ENCODE data around the gene VPS37B.
A peak's percentile ranks its signal among the peaks of the same experiment; 100 is the strongest.

VPS37B gene

DNA sequence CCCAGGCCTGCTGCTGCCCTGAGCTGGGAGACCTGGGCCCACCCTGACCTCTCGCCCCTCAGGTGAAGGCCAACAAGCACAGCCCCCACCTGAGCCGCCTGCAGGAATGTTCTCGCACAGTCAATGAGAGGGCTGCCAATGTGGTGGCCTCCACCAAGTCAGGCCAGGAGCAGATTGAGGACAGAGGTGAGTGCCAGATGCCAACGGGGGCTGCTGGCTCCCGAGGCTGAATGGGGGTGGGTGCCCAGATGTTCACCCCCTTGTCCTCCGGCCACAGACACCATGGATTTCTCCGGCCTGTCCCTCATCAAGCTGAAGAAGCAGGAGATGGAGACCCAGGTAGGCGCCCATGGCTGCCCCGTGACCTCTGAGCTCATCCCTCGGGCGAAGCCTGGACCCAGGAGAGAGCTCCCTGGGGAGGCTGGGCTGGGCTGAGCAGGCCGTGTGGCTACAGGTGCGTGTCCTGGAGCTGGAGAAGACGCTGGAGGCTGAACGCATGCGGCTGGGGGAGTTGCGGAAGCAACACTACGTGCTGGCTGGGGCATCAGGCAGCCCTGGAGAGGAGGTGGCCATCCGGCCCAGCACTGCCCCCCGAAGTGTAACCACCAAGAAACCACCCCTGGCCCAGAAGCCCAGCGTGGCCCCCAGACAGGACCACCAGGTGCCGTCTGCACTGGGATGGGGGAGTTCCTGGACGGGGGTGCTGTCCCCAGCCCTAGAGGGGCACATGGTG lies 34.9 kb downstream of the VPS37B start:
- Histone ChIP-seq H3K9ac (ENCODE audit: low read depth in 1 of 2, low read length in 2 of 2) (no peak overlapping the region), H3K9me3 (ENCODE audit: control insufficient read depth in 2 of 2, low read length in 2 of 2) (no peaks in the 10 kb centered on the region), H3K4me3 (ENCODE audit: low read length in 2 of 2) (no peak overlapping the region), H3K27me3 (ENCODE audit: control insufficient read depth in 2 of 2, insufficient read depth in 2 of 2, low read length in 2 of 2) (no peaks in the 10 kb centered on the region), H3K4me1 (ENCODE audit: control insufficient read depth in 2 of 2, insufficient read depth in 2 of 2, low read length in 2 of 2) (peaks cover 21 to 22% of the 10 kb centered on the region in 2 donors), H3K36me3 (ENCODE audit: control insufficient read depth in 2 of 2, insufficient read depth in 2 of 2, low read length in 2 of 2) (peaks cover 26 to 36% of the 10 kb centered on the region in 2 donors), H3K27ac (ENCODE audit: low read depth in 2 of 2, low read length in 2 of 2) (peak overlapping the region in 1 of 2 donors; percentile 85)

DNA sequence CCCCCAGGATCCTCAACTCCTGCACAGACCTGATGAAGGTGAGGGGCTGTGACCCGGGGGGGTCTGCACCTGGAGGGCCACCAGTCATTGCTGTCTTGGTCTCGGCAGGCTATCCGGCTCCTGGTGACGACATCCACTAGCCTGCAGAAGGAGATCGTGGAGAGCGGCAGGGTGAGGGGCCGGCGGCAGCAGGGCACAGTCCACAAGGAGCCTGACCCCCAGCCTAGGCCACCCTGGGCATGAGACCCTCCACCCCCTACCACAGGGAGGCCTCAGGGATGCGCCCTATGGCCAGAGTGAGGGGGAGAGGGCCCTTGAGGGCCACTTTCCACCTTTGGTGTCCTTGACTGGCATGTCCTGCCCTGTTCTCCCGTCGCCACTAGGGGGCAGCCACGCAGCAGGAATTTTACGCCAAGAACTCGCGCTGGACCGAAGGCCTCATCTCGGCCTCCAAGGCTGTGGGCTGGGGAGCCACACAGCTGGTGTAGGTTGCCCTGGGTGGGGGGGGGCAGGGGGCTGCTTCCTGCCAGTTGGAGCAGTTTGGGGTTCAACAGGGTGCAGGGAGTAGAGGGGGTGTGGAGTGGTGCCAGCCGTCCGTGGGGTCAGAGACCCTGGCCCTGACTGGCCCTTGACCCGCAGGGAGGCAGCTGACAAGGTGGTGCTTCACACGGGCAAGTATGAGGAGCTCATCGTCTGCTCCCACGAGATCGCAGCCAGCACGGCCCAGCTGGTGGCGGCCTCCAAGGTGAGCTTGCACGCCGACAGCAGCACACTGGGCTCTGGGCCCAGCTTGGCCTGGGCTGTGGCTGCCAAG lies 35.7 kb downstream of the VPS37B start:
- Histone ChIP-seq H3K9me3 (ENCODE audit: control insufficient read depth in 2 of 2, low read length in 2 of 2) (no peaks in the 10 kb centered on the region), H3K4me1 (ENCODE audit: control insufficient read depth in 2 of 2, insufficient read depth in 2 of 2, low read length in 2 of 2) (peaks cover 21 to 22% of the 10 kb centered on the region in 2 donors), H3K9ac (ENCODE audit: low read depth in 1 of 2, low read length in 2 of 2) (no peak overlapping the region), H3K27ac (ENCODE audit: low read depth in 2 of 2, low read length in 2 of 2) (peak overlapping the region in 1 of 2 donors; percentile 52), H3K4me3 (ENCODE audit: low read length in 2 of 2) (no peak overlapping the region), H3K36me3 (ENCODE audit: control insufficient read depth in 2 of 2, insufficient read depth in 2 of 2, low read length in 2 of 2) (peaks cover 21 to 31% of the 10 kb centered on the region in 2 donors), H3K27me3 (ENCODE audit: control insufficient read depth in 2 of 2, insufficient read depth in 2 of 2, low read length in 2 of 2) (no peaks in the 10 kb centered on the region)

DNA sequence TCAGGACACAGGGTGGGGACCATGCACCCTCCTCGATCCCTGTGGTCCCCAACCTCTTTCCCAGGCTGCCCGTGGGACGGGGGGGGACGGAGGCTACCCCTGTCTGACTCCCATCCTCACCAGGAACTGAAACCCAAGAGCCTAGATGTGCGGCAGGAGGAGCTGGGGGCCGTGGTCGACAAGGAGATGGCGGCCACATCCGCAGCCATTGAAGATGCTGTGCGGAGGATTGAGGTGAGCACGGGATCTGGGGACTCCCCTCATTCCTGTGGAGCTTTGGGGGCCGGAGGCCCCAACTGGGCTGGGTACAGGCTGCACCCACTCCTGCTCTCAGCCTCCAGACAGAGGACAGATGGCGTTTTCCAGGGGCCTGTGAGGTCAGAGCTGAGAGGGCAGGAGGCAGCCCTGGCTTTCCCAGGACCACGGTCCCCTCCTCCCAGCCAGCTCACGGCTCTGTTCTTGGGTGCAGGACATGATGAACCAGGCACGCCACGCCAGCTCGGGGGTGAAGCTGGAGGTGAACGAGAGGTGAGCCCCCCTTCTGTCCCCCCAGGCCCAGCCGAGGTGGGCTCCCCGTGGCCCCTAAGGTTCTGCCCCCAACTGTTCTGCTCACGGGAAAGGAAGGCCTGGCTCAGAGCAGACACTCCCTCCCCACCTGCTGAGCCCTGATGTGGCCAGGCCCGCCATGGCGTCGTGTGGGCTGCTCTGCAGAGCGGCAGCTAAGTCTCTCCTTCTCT lies 36.5 kb downstream of the VPS37B start:
- Histone ChIP-seq H3K9ac (ENCODE audit: low read depth in 1 of 2, low read length in 2 of 2) (no peak overlapping the region), H3K4me1 (ENCODE audit: control insufficient read depth in 2 of 2, insufficient read depth in 2 of 2, low read length in 2 of 2) (peaks cover 21 to 22% of the 10 kb centered on the region in 2 donors), H3K27me3 (ENCODE audit: control insufficient read depth in 2 of 2, insufficient read depth in 2 of 2, low read length in 2 of 2) (no peaks in the 10 kb centered on the region), H3K4me3 (ENCODE audit: low read length in 2 of 2) (no peak overlapping the region), H3K27ac (ENCODE audit: low read depth in 2 of 2, low read length in 2 of 2) (no peak overlapping the region), H3K9me3 (ENCODE audit: control insufficient read depth in 2 of 2, low read length in 2 of 2) (no peaks in the 10 kb centered on the region), H3K36me3 (ENCODE audit: control insufficient read depth in 2 of 2, insufficient read depth in 2 of 2, low read length in 2 of 2) (peaks cover 16 to 24% of the 10 kb centered on the region in 2 donors)

DNA sequence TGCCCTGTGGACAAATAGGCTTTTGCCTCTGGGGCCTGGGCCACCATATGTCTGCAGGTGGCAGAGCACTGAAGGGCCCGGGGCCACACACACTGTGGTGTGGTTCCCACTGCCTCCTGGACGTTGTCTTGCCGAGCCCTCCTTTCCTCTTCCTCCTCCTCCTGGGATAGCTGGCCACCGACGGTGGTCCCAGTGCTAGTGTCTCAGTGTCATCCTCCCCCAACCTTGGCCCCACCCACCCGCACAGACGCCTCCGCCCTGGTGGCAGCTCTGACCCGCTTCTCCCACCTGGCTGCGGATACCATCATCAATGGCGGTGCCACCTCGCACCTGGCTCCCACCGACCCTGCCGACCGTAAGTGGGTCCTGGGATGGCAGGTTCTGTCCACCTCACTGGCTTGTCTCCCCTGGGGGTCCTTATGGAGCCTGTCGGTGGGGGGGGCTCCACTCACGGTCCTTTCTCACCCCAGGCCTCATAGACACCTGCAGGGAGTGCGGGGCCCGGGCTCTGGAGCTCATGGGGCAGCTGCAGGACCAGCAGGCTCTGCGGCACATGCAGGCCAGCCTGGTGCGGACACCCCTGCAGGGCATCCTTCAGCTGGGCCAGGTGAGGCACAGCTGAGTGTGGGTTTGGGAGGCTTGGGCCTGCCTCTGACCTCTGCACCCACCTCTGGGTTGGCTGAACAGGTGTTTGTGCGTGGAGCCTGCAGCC lies 37.2 kb downstream of the VPS37B start:
- H3K27ac ChIP-seq (ENCODE audit: low read depth in 2 of 2, low read length in 2 of 2) = no peak overlapping the region
- H3K27me3 ChIP-seq (ENCODE audit: control insufficient read depth in 2 of 2, insufficient read depth in 2 of 2, low read length in 2 of 2) = no peaks in the 10 kb centered on the region
- H3K4me1 ChIP-seq (ENCODE audit: control insufficient read depth in 2 of 2, insufficient read depth in 2 of 2, low read length in 2 of 2) = peaks cover 18 to 21% of the 10 kb centered on the region in 2 donors
- H3K4me3 ChIP-seq (ENCODE audit: low read length in 2 of 2) = no peak overlapping the region
- no peak overlapping the region for H3K9ac ChIP-seq (ENCODE audit: low read depth in 1 of 2, low read length in 2 of 2)
- H3K36me3 ChIP-seq (ENCODE audit: control insufficient read depth in 2 of 2, insufficient read depth in 2 of 2, low read length in 2 of 2) = peaks cover 18 to 21% of the 10 kb centered on the region in 2 donors
- no peaks in the 10 kb centered on the region for H3K9me3 ChIP-seq (ENCODE audit: control insufficient read depth in 2 of 2, low read length in 2 of 2)

DNA sequence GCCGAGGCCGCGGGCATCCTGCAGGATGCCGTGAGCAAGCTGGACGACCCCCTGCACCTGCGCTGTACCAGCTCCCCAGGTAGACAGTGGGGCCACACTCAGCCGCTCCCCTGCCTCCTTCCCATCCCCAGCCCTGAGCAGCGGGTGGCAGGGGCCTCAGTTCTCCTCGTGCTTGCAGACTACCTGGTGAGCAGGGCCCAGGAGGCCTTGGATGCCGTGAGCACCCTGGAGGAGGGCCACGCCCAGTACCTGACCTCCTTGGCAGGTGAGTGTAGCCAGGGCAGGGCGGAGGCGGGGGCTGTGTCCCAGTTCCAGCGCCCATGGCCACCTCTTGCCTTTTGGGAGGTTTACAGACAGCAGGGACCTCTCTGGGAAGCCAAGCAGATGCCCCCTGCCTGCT lies 37.8 kb downstream of the VPS37B start:
- H3K9ac ChIP-seq (ENCODE audit: low read depth in 1 of 2, low read length in 2 of 2) = no peak overlapping the region
- H3K27me3 ChIP-seq (ENCODE audit: control insufficient read depth in 2 of 2, insufficient read depth in 2 of 2, low read length in 2 of 2) = no peaks in the 10 kb centered on the region
- H3K27ac ChIP-seq (ENCODE audit: low read depth in 2 of 2, low read length in 2 of 2) = no peak overlapping the region
- H3K36me3 ChIP-seq (ENCODE audit: control insufficient read depth in 2 of 2, insufficient read depth in 2 of 2, low read length in 2 of 2) = peaks cover 19 to 22% of the 10 kb centered on the region in 2 donors
- H3K9me3 ChIP-seq (ENCODE audit: control insufficient read depth in 2 of 2, low read length in 2 of 2) = no peaks in the 10 kb centered on the region
- H3K4me3 ChIP-seq (ENCODE audit: low read length in 2 of 2) = no peak overlapping the region
- H3K4me1 ChIP-seq (ENCODE audit: control insufficient read depth in 2 of 2, insufficient read depth in 2 of 2, low read length in 2 of 2) = peaks cover 12 to 15% of the 10 kb centered on the region in 2 donors

DNA sequence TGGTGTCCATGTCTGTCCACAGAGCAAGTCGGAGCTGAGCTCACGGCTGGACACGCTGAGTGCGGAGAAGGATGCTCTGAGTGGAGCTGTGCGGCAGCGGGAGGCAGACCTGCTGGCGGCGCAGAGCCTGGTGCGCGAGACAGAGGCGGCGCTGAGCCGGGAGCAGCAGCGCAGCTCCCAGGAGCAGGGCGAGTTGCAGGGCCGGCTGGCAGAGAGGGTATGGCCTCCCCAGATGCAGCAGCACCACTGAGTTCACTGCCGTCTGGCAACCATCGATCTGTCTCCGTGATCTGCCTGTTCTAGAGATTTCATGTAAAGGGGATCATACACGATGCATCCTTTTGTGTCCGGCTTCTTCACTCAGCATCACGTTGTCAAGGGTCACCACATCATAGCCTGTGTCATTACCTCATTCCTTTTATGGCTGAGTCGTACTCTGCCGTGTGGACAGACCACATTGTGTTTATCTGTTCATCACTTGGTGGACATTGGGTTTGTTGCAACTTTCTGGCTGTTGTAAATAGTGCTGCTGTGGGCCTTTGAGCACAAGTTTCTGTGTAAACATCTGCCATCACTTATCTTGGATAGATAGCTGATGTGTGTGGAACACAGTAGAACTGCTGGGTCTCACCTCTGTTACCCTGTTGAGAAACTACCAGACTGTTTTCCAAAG lies 38.8 kb downstream of the VPS37B start:
- H3K27ac ChIP-seq (ENCODE audit: low read depth in 2 of 2, low read length in 2 of 2) = no peak overlapping the region
- peaks cover 24 to 27% of the 10 kb centered on the region in 2 donors for H3K36me3 ChIP-seq (ENCODE audit: control insufficient read depth in 2 of 2, insufficient read depth in 2 of 2, low read length in 2 of 2)
- H3K4me3 ChIP-seq (ENCODE audit: low read length in 2 of 2) = no peak overlapping the region
- no peaks in the 10 kb centered on the region for H3K27me3 ChIP-seq (ENCODE audit: control insufficient read depth in 2 of 2, insufficient read depth in 2 of 2, low read length in 2 of 2)
- H3K9ac ChIP-seq (ENCODE audit: low read depth in 1 of 2, low read length in 2 of 2) = no peak overlapping the region
- peaks cover 5 to 8% of the 10 kb centered on the region in 2 donors for H3K4me1 ChIP-seq (ENCODE audit: control insufficient read depth in 2 of 2, insufficient read depth in 2 of 2, low read length in 2 of 2)
- H3K9me3 ChIP-seq (ENCODE audit: control insufficient read depth in 2 of 2, low read length in 2 of 2) = no peaks in the 10 kb centered on the region

DNA sequence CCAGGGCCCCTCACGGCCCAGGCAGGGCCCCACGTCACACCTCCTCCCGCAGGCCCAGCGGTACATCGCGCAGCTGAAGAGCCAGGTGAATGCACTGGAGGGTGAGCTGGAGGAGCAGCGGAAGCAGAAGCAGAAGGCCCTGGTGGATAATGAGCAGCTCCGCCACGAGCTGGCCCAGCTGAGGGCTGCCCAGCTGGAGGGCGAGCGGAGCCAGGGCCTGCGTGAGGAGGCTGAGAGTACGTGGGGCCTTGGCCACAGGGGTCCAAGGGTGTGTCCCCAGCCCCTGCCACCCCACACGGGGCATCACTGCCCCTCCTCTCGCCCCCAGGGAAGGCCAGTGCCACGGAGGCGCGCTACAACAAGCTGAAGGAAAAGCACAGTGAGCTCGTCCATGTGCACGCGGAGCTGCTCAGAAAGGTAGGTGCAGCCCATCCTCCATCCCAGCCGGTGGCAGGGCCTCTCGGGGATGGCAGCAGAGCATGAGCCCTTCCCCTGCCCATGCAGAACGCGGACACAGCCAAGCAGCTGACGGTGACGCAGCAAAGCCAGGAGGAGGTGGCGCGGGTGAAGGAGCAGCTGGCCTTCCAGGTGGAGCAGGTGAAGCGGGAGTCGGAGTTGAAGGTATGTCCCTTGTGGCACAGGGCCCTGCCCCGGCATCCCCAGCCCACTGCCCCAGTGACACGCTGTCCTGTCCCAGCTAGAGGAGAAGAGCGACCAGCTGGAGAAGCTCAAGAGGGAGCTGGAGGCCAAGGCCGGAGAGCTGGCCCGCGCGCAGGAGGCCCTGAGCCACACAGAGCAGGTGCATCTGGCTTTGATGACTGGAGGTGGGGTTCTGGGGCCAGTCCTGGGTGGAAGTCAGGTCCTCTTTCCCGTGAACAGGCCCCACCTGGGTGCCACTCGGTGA lies 39.7 kb downstream of the VPS37B start:
- Histone ChIP-seq H3K27ac (ENCODE audit: low read depth in 2 of 2, low read length in 2 of 2) (no peak overlapping the region), H3K27me3 (ENCODE audit: control insufficient read depth in 2 of 2, insufficient read depth in 2 of 2, low read length in 2 of 2) (no peaks in the 10 kb centered on the region), H3K4me3 (ENCODE audit: low read length in 2 of 2) (no peak overlapping the region), H3K9ac (ENCODE audit: low read depth in 1 of 2, low read length in 2 of 2) (no peak overlapping the region), H3K9me3 (ENCODE audit: control insufficient read depth in 2 of 2, low read length in 2 of 2) (no peaks in the 10 kb centered on the region), H3K36me3 (ENCODE audit: control insufficient read depth in 2 of 2, insufficient read depth in 2 of 2, low read length in 2 of 2) (peaks cover 24 to 26% of the 10 kb centered on the region in 2 donors), H3K4me1 (ENCODE audit: control insufficient read depth in 2 of 2, insufficient read depth in 2 of 2, low read length in 2 of 2) (peaks cover 0 to 3% of the 10 kb centered on the region in 2 donors)

DNA sequence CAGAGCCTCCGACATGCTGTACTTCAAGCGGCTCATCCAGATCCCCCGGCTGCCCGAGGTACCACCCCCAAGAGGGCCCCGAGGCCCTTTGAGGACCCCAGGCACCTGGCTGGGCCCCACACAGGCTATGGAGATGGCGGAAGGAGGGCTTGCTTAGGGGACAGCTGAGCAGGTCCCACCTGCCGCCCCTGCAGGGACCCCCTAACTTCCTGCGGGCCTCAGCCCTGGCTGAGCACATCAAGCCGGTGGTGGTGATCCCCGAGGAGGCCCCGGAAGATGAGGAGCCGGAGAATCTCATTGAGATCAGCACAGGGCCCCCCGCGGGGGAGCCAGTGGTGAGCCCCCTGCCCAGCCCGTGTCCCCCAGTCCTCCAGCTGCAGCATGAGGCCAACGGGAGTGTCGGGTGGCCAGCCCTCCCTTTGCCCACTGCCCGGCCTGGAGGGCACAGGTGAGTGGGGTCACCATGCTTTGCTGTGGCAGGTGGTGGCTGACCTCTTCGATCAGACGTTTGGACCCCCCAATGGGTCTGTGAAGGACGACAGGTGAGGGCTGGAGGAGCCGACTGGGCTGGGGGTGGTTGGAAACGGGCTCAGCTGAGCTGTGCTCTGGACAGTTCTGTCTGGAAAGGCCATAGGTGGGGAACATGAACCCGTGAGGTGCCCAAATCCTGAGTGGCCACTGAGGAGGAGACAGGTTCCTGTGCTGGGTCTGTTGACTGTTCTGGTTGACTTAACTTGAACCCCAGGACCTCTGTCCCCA lies 40.7 kb downstream of the VPS37B start:
- no peak overlapping the region for H3K27ac ChIP-seq (ENCODE audit: low read depth in 2 of 2, low read length in 2 of 2)
- H3K9me3 ChIP-seq (ENCODE audit: control insufficient read depth in 2 of 2, low read length in 2 of 2) = no peaks in the 10 kb centered on the region
- no peaks in the 10 kb centered on the region for H3K27me3 ChIP-seq (ENCODE audit: control insufficient read depth in 2 of 2, insufficient read depth in 2 of 2, low read length in 2 of 2)
- no peak overlapping the region for H3K9ac ChIP-seq (ENCODE audit: low read depth in 1 of 2, low read length in 2 of 2)
- H3K36me3 ChIP-seq (ENCODE audit: control insufficient read depth in 2 of 2, insufficient read depth in 2 of 2, low read length in 2 of 2) = peaks cover 23 to 26% of the 10 kb centered on the region in 2 donors
- peaks cover 0 to 3% of the 10 kb centered on the region in 2 donors for H3K4me1 ChIP-seq (ENCODE audit: control insufficient read depth in 2 of 2, insufficient read depth in 2 of 2, low read length in 2 of 2)
- H3K4me3 ChIP-seq (ENCODE audit: low read length in 2 of 2) = no peak overlapping the region
